CD4-positive, alpha-beta T cell treated with Interleukin-15 for 1 hour (primary cell): ENCODE results near the gene KRT82.

ENCODE experiments used
- DNase-seq: peaks from one replicate; pipeline ENCODE4 v3.0.0-alpha.2; 2020

The KRT82 gene

GRCh38 chr12:52404951-52405350 is 1.2 kb downstream of the KRT82 start:
- no peak for DNase-seq

DNA sequence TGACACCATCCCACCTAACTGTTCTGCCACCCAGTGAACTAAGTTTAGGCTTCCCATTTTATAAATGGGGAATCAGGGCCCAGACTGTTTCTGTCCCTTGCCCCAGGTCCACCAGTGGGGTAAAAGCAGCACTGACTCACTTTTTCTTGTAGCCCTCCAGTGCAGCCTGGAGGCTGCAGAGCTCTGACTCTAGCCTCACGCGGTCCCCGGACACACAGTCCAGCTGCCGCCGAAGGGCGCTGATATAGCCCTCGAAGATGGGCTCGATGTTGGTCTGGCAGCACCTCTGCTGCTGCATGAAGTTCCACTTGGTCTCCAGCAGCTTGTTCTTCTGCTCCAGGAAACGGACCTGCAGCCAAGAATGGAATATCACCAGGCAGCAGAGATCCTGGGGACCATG is 2.6 kb downstream of the KRT82 start:
- no peak for DNase-seq

DNA sequence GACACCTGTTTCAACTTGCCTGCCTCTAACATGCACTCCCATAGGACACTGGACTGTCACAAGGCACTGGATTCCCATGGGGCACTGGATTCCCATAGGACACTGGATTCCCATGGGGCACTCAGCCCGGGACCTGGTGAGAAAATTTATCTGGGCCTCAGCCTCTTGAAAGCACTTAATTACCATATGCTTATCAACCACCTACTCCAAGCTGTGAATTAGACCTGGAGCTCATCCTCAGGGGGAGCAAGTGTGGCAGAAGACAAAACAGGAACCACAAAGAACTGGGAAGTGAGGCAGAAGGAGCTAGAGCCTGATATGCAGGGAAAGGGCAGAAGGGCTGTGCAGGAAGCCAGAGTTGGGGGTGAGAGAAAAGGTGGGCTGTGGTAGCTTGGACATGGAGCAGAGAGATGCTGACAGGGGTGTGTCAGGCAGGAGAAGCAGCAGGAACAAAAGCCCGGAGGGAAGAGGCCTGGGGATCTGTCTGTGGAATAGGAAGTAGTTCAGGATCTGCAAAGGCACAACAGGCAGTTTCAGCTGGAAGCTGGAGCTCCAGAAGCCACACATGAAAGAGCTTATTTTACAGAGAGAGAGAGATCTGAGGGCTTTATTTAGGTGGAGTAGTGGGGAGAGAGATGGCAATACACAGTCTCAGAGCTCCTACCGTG is 3.1 kb downstream of the KRT82 start:
- no peak for DNase-seq

DNA sequence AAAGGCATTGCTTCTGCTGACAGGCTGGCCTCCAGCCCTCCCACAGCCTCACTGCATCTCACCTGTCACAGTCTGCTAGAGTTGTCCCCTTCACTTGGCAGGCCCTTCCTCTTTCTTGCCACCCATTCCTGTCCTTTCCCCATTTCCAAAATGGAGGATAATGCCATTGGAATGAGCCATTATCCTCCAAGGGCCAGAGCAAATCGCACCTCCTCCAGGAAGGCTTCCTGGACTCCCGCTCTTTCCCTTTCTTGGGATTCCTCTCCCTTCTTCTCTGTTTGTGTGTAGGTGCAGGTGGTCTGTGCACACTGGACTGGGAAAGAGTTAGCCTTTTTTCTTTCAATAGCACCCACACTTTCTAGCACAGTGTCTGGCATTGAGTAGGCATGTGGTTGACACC is 3.8 kb downstream of the KRT82 start:
- no peak for DNase-seq

DNA sequence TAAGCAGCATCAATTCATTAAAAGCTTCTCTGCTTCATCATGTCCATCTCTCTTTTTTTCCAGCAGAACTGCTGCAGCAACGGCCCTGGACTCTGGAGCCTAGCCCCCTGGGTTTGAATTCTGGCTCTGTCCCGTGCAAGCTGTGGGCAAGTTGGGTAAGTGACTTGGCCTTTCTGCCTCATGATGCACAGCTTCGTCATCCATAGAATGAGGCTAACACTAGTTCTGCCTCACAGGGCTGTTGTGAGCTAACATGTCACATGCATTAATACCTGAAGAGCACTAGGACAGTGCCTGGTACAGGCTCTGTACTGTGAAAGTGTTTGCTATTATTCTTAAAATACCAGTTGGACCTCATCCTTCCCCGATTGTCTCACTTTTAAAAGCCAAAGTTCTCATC is 4.2 kb downstream of the KRT82 start:
- DNase-seq: no peak

DNA sequence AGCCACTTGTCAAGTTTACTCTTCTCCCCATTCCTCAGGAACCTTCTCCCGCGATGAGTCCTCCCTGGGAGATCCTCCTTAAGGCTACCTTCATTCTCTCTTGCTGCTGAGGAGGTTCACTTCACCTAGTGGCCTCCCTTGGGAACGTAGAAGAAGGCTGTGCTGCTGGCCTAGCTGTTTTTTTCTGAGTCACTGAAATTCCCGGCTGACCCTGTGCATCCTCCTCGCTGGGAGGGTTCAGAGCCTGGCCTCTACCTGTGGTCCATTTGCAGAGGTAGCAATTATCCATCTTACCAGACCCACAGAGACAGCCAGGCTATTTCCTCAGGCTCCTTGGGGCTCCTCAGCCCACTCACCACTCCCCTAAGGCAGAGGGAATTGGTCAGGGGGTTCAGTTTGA is 4.6 kb downstream of the KRT82 start:
- DNase-seq: no peak

DNA sequence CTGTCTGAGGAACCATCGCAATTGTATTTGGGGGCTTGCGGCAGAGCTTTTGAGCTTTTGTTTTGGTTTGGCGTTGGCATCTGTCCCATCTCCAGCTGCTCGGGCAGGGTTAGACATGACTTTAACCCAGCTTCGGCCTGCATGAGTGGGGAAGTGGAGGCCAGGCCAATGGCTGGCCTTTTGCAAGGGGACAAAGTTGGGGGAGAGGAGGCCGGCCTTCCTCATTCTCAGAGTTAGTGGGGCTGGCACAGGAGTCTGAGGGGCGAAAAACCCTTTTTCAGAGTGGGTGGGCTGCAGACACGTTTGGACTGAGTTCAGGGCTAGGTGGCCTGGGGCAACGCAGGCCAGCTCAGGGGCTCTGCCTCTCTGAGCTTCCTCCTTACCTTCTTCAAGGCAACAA is 5.2 kb downstream of the KRT82 start:
- no peak for DNase-seq

GRCh38 chr12:52399756-52400155 is 6.4 kb downstream of the KRT82 start:
- DNase-seq: no peak

GRCh38 chr12:52398176-52398575 is 8.0 kb downstream of the KRT82 start:
- no peak for DNase-seq

GRCh38 chr12:52396656-52397055 is 9.5 kb downstream of the KRT82 start:
- no peak for DNase-seq

DNA sequence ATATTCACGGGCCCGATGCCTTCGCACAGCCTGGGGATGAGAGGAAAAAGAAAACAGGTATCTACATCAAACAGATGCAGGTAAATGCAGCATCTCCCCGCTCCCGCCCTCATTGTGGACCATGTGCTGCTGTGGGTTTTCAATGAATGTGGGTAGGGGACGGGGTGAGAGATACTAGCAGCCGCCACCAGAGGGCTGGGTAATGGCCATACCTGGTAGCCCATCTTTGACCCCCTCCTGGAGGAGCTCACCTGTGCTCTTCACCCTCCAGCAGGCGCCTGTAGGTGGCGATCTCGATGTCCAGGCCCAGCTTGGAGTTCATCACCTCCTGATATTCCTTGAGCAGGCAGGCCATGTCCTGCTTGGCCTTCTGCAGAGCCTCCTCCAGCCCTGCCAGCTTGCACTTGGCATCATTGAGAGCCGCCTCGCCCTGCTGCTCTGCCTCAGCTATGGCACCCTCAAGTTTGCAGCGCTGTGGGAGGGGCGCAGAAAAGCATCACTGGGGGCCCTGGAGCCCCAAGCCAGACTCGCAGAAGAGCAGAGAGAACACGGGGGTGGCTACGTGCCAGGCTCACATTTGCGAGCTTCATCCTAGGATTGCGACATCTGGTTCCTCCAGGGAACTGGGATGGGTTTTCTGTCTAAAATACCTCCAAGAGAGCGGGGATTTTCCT is 10.2 kb downstream of the KRT82 start:
- no peak for DNase-seq

GRCh38 chr12:52394836-52395405 is 11.2 kb downstream of the KRT82 start:
- peak; percentile 12 for DNase-seq

GRCh38 chr12:52392465-52393007 is 13.6 kb downstream of the KRT82 start:
- no peak for DNase-seq

DNA sequence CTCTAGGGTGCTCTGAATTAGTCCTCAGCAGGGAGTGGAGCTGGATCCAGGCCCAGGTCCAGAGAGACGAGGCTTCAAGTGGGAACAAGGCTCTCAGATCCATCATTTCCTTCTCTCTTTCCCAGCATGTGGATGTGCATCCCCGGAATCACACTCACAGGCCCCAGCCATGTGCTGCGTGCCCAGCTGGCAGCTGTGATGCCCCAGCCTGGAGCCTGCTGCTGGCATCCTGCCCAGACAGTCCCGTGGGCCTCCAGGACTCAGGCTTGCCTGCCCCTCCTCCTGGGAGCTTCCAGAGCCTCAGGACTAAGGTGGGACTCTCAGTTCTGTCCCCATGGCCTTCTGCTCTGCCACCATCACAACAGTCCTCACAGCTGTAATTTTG is 14.5 kb downstream of the KRT82 start:
- DNase-seq: no peak

DNA sequence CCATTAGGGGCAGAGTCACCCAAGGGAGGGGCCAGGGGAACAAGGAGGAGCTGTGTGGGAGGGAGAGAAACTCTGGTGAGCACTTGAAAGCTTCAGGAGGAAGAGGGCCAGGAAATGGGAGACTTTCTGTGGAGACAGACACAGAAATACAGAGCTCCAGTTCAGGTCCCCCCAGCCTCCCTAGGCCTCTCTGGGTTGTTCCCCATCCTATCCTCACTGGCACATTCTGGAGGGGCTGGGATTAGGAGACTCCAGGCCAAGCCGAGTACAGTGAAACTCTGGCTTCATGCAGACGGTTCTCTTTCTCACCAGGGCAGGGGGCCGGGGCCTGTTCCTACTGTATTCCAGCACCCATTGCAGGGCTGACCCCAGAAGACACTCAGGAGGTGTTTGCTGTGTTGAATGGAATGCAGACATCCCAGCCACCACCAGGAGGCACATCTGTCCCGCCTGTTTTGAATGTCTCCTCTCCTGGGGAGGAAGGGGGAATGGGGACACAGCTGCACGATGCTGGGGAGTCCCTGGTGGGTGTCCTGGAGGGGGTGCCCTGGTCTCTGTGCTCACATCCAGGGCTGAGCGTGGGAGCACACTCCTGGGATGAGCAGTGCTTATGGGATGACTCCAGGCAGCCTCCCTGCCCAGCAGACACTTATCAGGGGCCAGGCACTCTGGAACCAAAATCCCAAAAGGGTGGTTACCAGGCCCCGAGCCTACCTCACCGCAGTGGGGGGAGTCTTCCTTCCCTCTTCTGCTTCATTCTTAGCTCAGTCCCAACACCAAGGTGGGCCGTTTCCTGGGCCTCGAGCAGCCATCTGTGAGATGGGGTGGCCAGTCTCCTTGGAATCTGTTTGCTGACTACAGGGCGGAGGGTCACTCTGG is 15.2 kb downstream of the KRT82 start:
- DNase-seq: no peak

- no peak for DNase-seq
Observed at GRCh38 chr12:52389313-52390207, 16.6 kb downstream of the KRT82 start.

- peak; percentile 0 for DNase-seq
Observed at GRCh38 chr12:52387859-52388258, 18.3 kb downstream of the KRT82 start.

GRCh38 chr12:52385226-52385702 is 20.9 kb downstream of the KRT82 start, which contains the start of gene KRT84:
Gene KRT84, minus strand, starts transcription at chr12:52385652. Its CDS starts 67 bp downstream, at chr12:52385585.
- peak; percentile 14 for DNase-seq

DNA sequence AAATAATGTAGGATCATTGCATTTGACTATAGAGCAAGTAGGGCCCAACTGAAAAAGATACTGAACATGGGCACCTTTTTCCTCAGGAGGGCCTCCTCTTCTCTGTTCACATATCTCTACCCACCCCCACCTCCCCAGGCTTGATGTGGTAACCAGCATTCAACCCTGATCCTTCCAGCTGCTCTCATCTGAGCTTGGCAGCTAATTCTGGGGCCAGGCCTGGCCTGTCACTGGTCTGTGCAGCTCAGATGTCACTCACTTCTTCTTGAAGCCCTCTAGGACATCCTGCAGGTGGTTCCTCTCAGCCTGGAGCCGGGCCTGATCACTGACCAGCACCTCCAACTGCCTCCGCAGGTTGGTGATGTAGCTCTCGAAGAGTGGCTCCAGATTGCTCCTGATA is 22.8 kb downstream of the KRT82 start:
- peak; percentile 3 for DNase-seq

DNA sequence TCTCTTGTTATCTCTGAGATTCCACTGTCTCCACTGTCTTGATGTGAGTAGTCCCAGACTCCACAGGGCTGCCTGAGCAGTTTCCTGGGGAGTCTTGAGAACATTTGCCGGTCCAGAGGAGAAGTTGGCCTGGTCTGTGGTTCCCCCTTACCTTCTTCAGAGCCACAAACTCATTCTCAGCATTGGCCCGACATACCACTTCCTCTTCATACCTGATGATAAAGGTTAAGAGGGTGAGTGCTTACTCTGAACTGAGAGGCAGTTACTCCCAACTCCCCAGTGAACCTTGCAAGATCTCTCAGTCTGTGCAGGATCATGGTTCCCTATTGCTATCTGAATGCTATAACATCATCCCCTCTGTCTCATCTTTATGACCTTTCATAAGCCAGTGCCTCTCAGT is 23.3 kb downstream of the KRT82 start:
- DNase-seq: peak; percentile 13

- DNase-seq: peak; percentile 11
Observed at GRCh38 chr12:52381206-52381605, 24.9 kb downstream of the KRT82 start.

GRCh38 chr12:52380271-52380694 is 25.9 kb downstream of the KRT82 start:
- no peak for DNase-seq
